Urinary bladder (tissue), 4 donors: ENCODE data around the gene GNA12. TPM values are rescaled to one million over a fixed set of nuclear protein-coding genes. Genes with fewer than 3 reads are reported as not detected.
A peak's percentile ranks its signal among the peaks of the same experiment; 100 is the strongest.
"Not testable (repeated sequence)": the region's sequence is repeated elsewhere in the genome, so short reads cannot be mapped to it uniquely, and the experiment has no call there.

Experiments
- DNase-seq: peaks from one replicate; pipeline ENCODE4 v3.0.0-alpha.2; 2015; ENCODE audit errors: extremely low spot score
- H3K27ac ChIP-seq: one replicate; pipeline ENCODE4 v1.5.1; 2013; ENCODE audit warnings: low read depth, mild to moderate bottlenecking, moderate library complexity
- H3K36me3 ChIP-seq: one replicate; pipeline ENCODE4 v1.6.1; 2013; ENCODE audit warnings: mild to moderate bottlenecking, moderate library complexity; ENCODE audit not compliant: insufficient read depth
- H3K4me1 ChIP-seq: one replicate; pipeline ENCODE4 v1.6.1; 2013; ENCODE audit warnings: mild to moderate bottlenecking, moderate library complexity; ENCODE audit not compliant: insufficient read depth
- H3K4me3 ChIP-seq: one replicate; pipeline ENCODE4 v1.5.1; 2013; ENCODE audit warnings: low read depth, low read length
- WGBS: extraction: QIAGEN DNeasy Blood & Tissue Kit; methylation state at CpG from one replicate; pipeline ENCODE4 v1.1.7; 2013; 5-methylcytosine and 5-hydroxymethylcytosine counted together
- polyA plus RNA-seq: library from polyadenylated mRNA; stranded (reverse); fragments of 200-250 nt; gene quantifications from one replicate; pipeline ENCODE4 v1.2.3, GENCODE V29; 2013
- total RNA-seq: library from RNA; depleted of rRNA; stranded (reverse); fragments of >200 nt; gene quantifications from one replicate; pipeline ENCODE4 v1.2.3, GENCODE V29; 2014
- donor health status: healthy with polysubstance abuse.
- donor health status: healthy.

GNA12 gene
- total and polyA plus RNA-seq, 2 donors: 22.1 to 62.6 TPM

- WGBS: 84% methylated on average over 14 of the region's 14 CpGs
Measured at GRCh38 chr7:2860627-2861133, 16.6 kb upstream of the GNA12 start.

GRCh38 chr7:2859952-2860351, 15.8 kb upstream of the GNA12 start:
- no peaks in the 10 kb centered on the region for H3K36me3 ChIP-seq
- H3K4me3 ChIP-seq: no peak overlapping the region
- no peaks in the 10 kb centered on the region for H3K4me1 ChIP-seq
- no peak overlapping the region for H3K27ac ChIP-seq
- WGBS: 94% methylated on average over 6 of the region's 6 CpGs
- DNase-seq: no peak

More at GRCh38 chr7:2860627-2861133, 16.6 kb upstream of the GNA12 start:
- Histone ChIP-seq H3K4me3 (no peak overlapping the region), H3K36me3 (no peaks in the 10 kb centered on the region), H3K4me1 (no peaks in the 10 kb centered on the region), H3K27ac (no peak overlapping the region)
- DNase-seq: no peak

- 89% methylated on average over 5 of the region's 5 CpGs for WGBS
- no peak overlapping the region for H3K27ac ChIP-seq
- H3K4me3 ChIP-seq: no peak overlapping the region
- H3K36me3 ChIP-seq: no peaks in the 10 kb centered on the region
- no peaks in the 10 kb centered on the region for H3K4me1 ChIP-seq
- no peak for DNase-seq
Measured at GRCh38 chr7:2858621-2859020, 14.5 kb upstream of the GNA12 start.

- no peak overlapping the region for H3K27ac ChIP-seq
- DNase-seq: no peak
- H3K36me3 ChIP-seq: no peaks in the 10 kb centered on the region
- H3K4me1 ChIP-seq: no peaks in the 10 kb centered on the region
- no peak overlapping the region for H3K4me3 ChIP-seq
- 70% methylated on average over 5 of the region's 5 CpGs for WGBS
Measured at GRCh38 chr7:2856388-2857169, 12.5 kb upstream of the GNA12 start.

GRCh38 chr7:2855386-2855785, 11.3 kb upstream of the GNA12 start:
- 97% methylated on average over 6 of the region's 6 CpGs for WGBS
- Histone ChIP-seq H3K4me3 (no peak overlapping the region), H3K36me3 (no peaks in the 10 kb centered on the region), H3K4me1 (no peaks in the 10 kb centered on the region), H3K27ac (no peak overlapping the region)
- no peak for DNase-seq

- WGBS: 85% methylated on average over 4 of the region's 4 CpGs
- not testable (repeated sequence) for DNase-seq
Measured at GRCh38 chr7:2853552-2853951, 9.4 kb upstream of the GNA12 start.

GRCh38 chr7:2853147-2853546, 9.0 kb upstream of the GNA12 start:
- Histone ChIP-seq H3K4me1 (no peaks in the 10 kb centered on the region), H3K4me3 (no peak overlapping the region), H3K27ac (no peak overlapping the region), H3K36me3 (no peaks in the 10 kb centered on the region)
- WGBS: 61% methylated on average over 3 of the region's 3 CpGs
- DNase-seq: no peak

More at GRCh38 chr7:2853552-2853951, 9.4 kb upstream of the GNA12 start:
- not testable (repeated sequence) for H3K4me1 ChIP-seq, H3K4me3 ChIP-seq, H3K36me3 ChIP-seq, H3K27ac ChIP-seq

GRCh38 chr7:2851497-2851896, 7.4 kb upstream of the GNA12 start:
- DNase-seq: no peak

GRCh38 chr7:2849941-2850766, 6.0 kb upstream of the GNA12 start:
- DNase-seq: no peak
- Histone ChIP-seq H3K4me3 (no peak overlapping the region), H3K4me1 (no peaks in the 10 kb centered on the region), H3K36me3 (no peaks in the 10 kb centered on the region), H3K27ac (no peak overlapping the region)
- 93% methylated on average over 6 of the region's 6 CpGs for WGBS

More at GRCh38 chr7:2851497-2851896, 7.4 kb upstream of the GNA12 start:
- 77% methylated on average over 2 of the region's 2 CpGs for WGBS
- H3K4me3 ChIP-seq: no peak overlapping the region
- no peak overlapping the region for H3K27ac ChIP-seq
- H3K4me1 ChIP-seq: no peaks in the 10 kb centered on the region
- no peaks in the 10 kb centered on the region for H3K36me3 ChIP-seq

GRCh38 chr7:2845034-2845592, 1.0 kb upstream of the GNA12 start:
- Histone ChIP-seq H3K36me3 (no peaks in the 10 kb centered on the region), H3K4me3 (no peak overlapping the region), H3K4me1 (no peaks in the 10 kb centered on the region), H3K27ac (no peak overlapping the region)
- WGBS: 83% methylated on average over 14 of the region's 14 CpGs
- DNase-seq: no peak

GRCh38 chr7:2843711-2844152, 376 bp downstream of the GNA12 start:
- peak overlapping the region; percentile 66 for H3K27ac ChIP-seq
- peak overlapping the region; percentile 81 for H3K4me3 ChIP-seq
- H3K4me1 ChIP-seq: no peaks in the 10 kb centered on the region
- H3K36me3 ChIP-seq: no peaks in the 10 kb centered on the region
- DNase-seq: no peak
- WGBS: under 1% methylated on average over 64 of the region's 64 CpGs

GRCh38 chr7:2843191-2843685, 870 bp downstream of the GNA12 start:
- Histone ChIP-seq H3K4me1 (no peaks in the 10 kb centered on the region), H3K27ac (peak overlapping the region; percentile 66), H3K36me3 (no peaks in the 10 kb centered on the region), H3K4me3 (peak overlapping the region; percentile 81)
- DNase-seq: no peak
- WGBS: 45% methylated on average over 15 of the region's 15 CpGs

GRCh38 chr7:2841907-2842306, 2.2 kb downstream of the GNA12 start:
- no peaks in the 10 kb centered on the region for H3K36me3 ChIP-seq
- H3K4me1 ChIP-seq: no peaks in the 10 kb centered on the region
- no peak overlapping the region for H3K4me3 ChIP-seq
- H3K27ac ChIP-seq: no peak overlapping the region
- WGBS: 84% methylated on average over 5 of the region's 5 CpGs
- DNase-seq: no peak
